Measurements from ENCODE around the gene ARCN1.

ARCN1 gene

GRCh38 chr11:118627566-118627965, 55.4 kb downstream of the ARCN1 start:
- Mint-ChIP-seq H3K9me3 (no peaks in the 10 kb centered on the region), H3K36me3 (ENCODE audit: low read depth) (no peaks in the 10 kb centered on the region), H3K27me3 (ENCODE audit: low read depth) (peaks cover 7% of the 10 kb centered on the region), H3K4me1 (ENCODE audit: low read depth) (no peaks in the 10 kb centered on the region), H3K4me3 (no peak overlapping the region), H3K27ac (no peak overlapping the region)
- DNase-seq (ENCODE audit: low spot score): no peak

GRCh38 chr11:118628031-118628430, 55.8 kb downstream of the ARCN1 start:
- H3K27me3 Mint-ChIP-seq (ENCODE audit: low read depth): peaks cover 5% of the 10 kb centered on the region
- H3K4me3 Mint-ChIP-seq: no peak overlapping the region
- H3K4me1 Mint-ChIP-seq (ENCODE audit: low read depth): no peaks in the 10 kb centered on the region
- no peak overlapping the region for H3K27ac Mint-ChIP-seq
- H3K9me3 Mint-ChIP-seq: no peaks in the 10 kb centered on the region
- no peaks in the 10 kb centered on the region for H3K36me3 Mint-ChIP-seq (ENCODE audit: low read depth)
- DNase-seq (ENCODE audit: low spot score): no peak

- peaks cover 3% of the 10 kb centered on the region for H3K27me3 Mint-ChIP-seq (ENCODE audit: low read depth)
- H3K9me3 Mint-ChIP-seq: no peaks in the 10 kb centered on the region
- DNase-seq (ENCODE audit: low spot score): no peak
- H3K4me3 Mint-ChIP-seq: no peak overlapping the region
- H3K27ac Mint-ChIP-seq: no peak overlapping the region
- H3K36me3 Mint-ChIP-seq (ENCODE audit: low read depth): no peaks in the 10 kb centered on the region
- no peaks in the 10 kb centered on the region for H3K4me1 Mint-ChIP-seq (ENCODE audit: low read depth)
Observed at GRCh38 chr11:118628432-118628831, 56.2 kb downstream of the ARCN1 start.

GRCh38 chr11:118628861-118629549, 56.8 kb downstream of the ARCN1 start:
- Mint-ChIP-seq H3K27ac (no peak overlapping the region), H3K36me3 (ENCODE audit: low read depth) (no peaks in the 10 kb centered on the region), H3K4me1 (ENCODE audit: low read depth) (no peaks in the 10 kb centered on the region), H3K9me3 (no peaks in the 10 kb centered on the region), H3K27me3 (ENCODE audit: low read depth) (peaks cover 3% of the 10 kb centered on the region), H3K4me3 (no peak overlapping the region)
- no peak for DNase-seq (ENCODE audit: low spot score)

GRCh38 chr11:118629761-118630661, 57.8 kb downstream of the ARCN1 start:
- Mint-ChIP-seq H3K27me3 (ENCODE audit: low read depth) (peaks cover 3% of the 10 kb centered on the region), H3K9me3 (no peaks in the 10 kb centered on the region), H3K4me1 (ENCODE audit: low read depth) (no peaks in the 10 kb centered on the region), H3K36me3 (ENCODE audit: low read depth) (no peaks in the 10 kb centered on the region), H3K4me3 (no peak overlapping the region), H3K27ac (no peak overlapping the region)
- DNase-seq (ENCODE audit: low spot score): no peak

GRCh38 chr11:118631142-118631909, 59.1 kb downstream of the ARCN1 start:
- Mint-ChIP-seq H3K9me3 (no peaks in the 10 kb centered on the region), H3K27ac (no peak overlapping the region), H3K36me3 (ENCODE audit: low read depth) (no peaks in the 10 kb centered on the region), H3K4me3 (no peak overlapping the region), H3K4me1 (ENCODE audit: low read depth) (no peaks in the 10 kb centered on the region), H3K27me3 (ENCODE audit: low read depth) (peaks cover 7% of the 10 kb centered on the region)
- no peak for DNase-seq (ENCODE audit: low spot score)

- no peaks in the 10 kb centered on the region for H3K4me1 Mint-ChIP-seq (ENCODE audit: low read depth)
- no peaks in the 10 kb centered on the region for H3K36me3 Mint-ChIP-seq (ENCODE audit: low read depth)
- H3K27ac Mint-ChIP-seq: no peak overlapping the region
- DNase-seq (ENCODE audit: low spot score): no peak
- no peak overlapping the region for H3K4me3 Mint-ChIP-seq
- H3K27me3 Mint-ChIP-seq (ENCODE audit: low read depth): peaks cover 7% of the 10 kb centered on the region
- no peaks in the 10 kb centered on the region for H3K9me3 Mint-ChIP-seq
Observed at GRCh38 chr11:118632577-118633318, 60.5 kb downstream of the ARCN1 start.

GRCh38 chr11:118633319-118633690, 61.1 kb downstream of the ARCN1 start:
- Mint-ChIP-seq H3K4me3 (no peak overlapping the region), H3K27ac (no peak overlapping the region), H3K9me3 (no peaks in the 10 kb centered on the region)

GRCh38 chr11:118633979-118634378, 61.8 kb downstream of the ARCN1 start:
- H3K36me3 Mint-ChIP-seq (ENCODE audit: low read depth): no peaks in the 10 kb centered on the region

More at GRCh38 chr11:118633319-118633690, 61.1 kb downstream of the ARCN1 start:
- Mint-ChIP-seq H3K27me3 (ENCODE audit: low read depth) (peaks cover 7% of the 10 kb centered on the region), H3K36me3 (ENCODE audit: low read depth) (no peaks in the 10 kb centered on the region), H3K4me1 (ENCODE audit: low read depth) (no peaks in the 10 kb centered on the region)
- no peak for DNase-seq (ENCODE audit: low spot score)

GRCh38 chr11:118634431-118635236, 62.4 kb downstream of the ARCN1 start:
- Mint-ChIP-seq H3K9me3 (no peaks in the 10 kb centered on the region), H3K27me3 (ENCODE audit: low read depth) (peaks cover 7% of the 10 kb centered on the region), H3K27ac (no peak overlapping the region), H3K4me3 (no peak overlapping the region), H3K36me3 (ENCODE audit: low read depth) (no peaks in the 10 kb centered on the region), H3K4me1 (ENCODE audit: low read depth) (no peaks in the 10 kb centered on the region)
- DNase-seq (ENCODE audit: low spot score): no peak

More at GRCh38 chr11:118633979-118634378, 61.8 kb downstream of the ARCN1 start:
- Mint-ChIP-seq H3K27ac (no peak overlapping the region), H3K4me1 (ENCODE audit: low read depth) (no peaks in the 10 kb centered on the region), H3K9me3 (no peaks in the 10 kb centered on the region), H3K27me3 (ENCODE audit: low read depth) (peaks cover 7% of the 10 kb centered on the region), H3K4me3 (no peak overlapping the region)
- no peak for DNase-seq (ENCODE audit: low spot score)

- no peak for DNase-seq (ENCODE audit: low spot score)
- Mint-ChIP-seq H3K27me3 (ENCODE audit: low read depth) (peaks cover 7% of the 10 kb centered on the region), H3K36me3 (ENCODE audit: low read depth) (no peaks in the 10 kb centered on the region), H3K4me3 (no peak overlapping the region), H3K9me3 (no peaks in the 10 kb centered on the region), H3K27ac (no peak overlapping the region), H3K4me1 (ENCODE audit: low read depth) (no peaks in the 10 kb centered on the region)
Observed at GRCh38 chr11:118635237-118635591, 63.0 kb downstream of the ARCN1 start.

GRCh38 chr11:118635642-118636041, 63.4 kb downstream of the ARCN1 start:
- Mint-ChIP-seq H3K27ac (no peak overlapping the region), H3K9me3 (no peaks in the 10 kb centered on the region), H3K4me1 (ENCODE audit: low read depth) (no peaks in the 10 kb centered on the region), H3K27me3 (ENCODE audit: low read depth) (peaks cover 7% of the 10 kb centered on the region), H3K4me3 (no peak overlapping the region), H3K36me3 (ENCODE audit: low read depth) (no peaks in the 10 kb centered on the region)
- no peak for DNase-seq (ENCODE audit: low spot score)
